Activated CD4-positive, alpha-beta memory T cell treated with anti-CD3 and anti-CD28 coated beads for 36 hours (primary cell): ENCODE data around the gene BDH1. TPM values are rescaled to one million over a fixed set of nuclear protein-coding genes. Genes with fewer than 3 reads are reported as not detected.

Experiments
- CTCF ChIA-PET: fragments of 350-600 bp; sonication (Branson Sonifier 250); formaldehyde crosslinking; loops from one replicate; lab custom pipeline; 2021; ENCODE audit warnings: antibody characterized with exemption, inconsistent platforms; lab: Charles Lee
- POLR2A ChIA-PET: fragments of 350-600 bp; sonication (Branson Sonifier 250); formaldehyde crosslinking; loops from one replicate; lab custom pipeline; 2021; ENCODE audit warnings: antibody characterized with exemption; lab: Charles Lee
- DNase-seq: peaks from one replicate; pipeline ENCODE4 v3.0.0-alpha.2; 2020
- H3K27ac Mint-ChIP-seq: one replicate; pipeline ENCODE4 v1.8.0; 2021; ENCODE audit warnings: mixed read lengths
- H3K27me3 Mint-ChIP-seq: one replicate; pipeline ENCODE4 v1.8.0; 2021; ENCODE audit warnings: mixed read lengths
- H3K36me3 Mint-ChIP-seq: one replicate; pipeline ENCODE4 v1.8.0; 2021; ENCODE audit warnings: mixed read lengths
- H3K4me1 Mint-ChIP-seq: one replicate; pipeline ENCODE4 v1.8.0; 2021; ENCODE audit warnings: low read depth, mixed read lengths
- H3K4me3 Mint-ChIP-seq: one replicate; pipeline ENCODE4 v1.8.0; 2021; ENCODE audit warnings: mild to moderate bottlenecking, mixed read lengths
- H3K9me3 Mint-ChIP-seq: one replicate; pipeline ENCODE4 v1.8.0; 2021; ENCODE audit warnings: mixed read lengths
- intact Hi-C: fragments of 100-400 bp; cut with micrococcal nuclease; formaldehyde crosslinking; loops from one replicate; pipeline ENCODE4 v1.15.1; 2023
- total RNA-seq, 2 experiments: library from RNA; stranded (reverse); gene quantifications; one replicate each; pipeline ENCODE4 v1.2.3, GENCODE V29; 2021

Gene BDH1
- total RNA-seq, 2 experiments from 2014 or later = 86.6 to 90.5 TPM

DNA sequence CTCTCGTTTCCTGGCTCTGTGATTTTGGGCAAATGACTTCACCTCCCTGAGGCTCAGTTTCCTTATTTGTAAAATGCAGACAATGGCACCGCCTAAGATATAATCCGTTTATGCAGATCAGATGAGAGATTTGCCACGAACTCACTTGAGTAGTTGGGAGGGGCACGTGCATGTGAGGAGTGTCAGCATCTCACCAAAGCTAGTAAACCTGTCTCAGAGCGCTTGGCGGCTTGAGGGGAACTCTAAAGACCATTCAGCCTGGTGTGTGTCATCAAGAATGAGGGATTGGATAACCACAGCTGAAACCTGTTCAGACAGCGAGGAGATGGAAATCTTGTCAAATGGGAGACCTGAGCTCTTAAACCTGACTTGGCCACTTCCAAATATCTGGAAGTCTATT lies 48.7 kb downstream of the BDH1 start:
- peaks cover 8% of the 10 kb centered on the region for H3K36me3 Mint-ChIP-seq
- DNase-seq = no peak
- intact Hi-C loops = no loop called here
- no peak overlapping the region for H3K27ac Mint-ChIP-seq
- POLR2A ChIA-PET = no interaction called here
- no peaks in the 10 kb centered on the region for H3K9me3 Mint-ChIP-seq
- H3K4me1 Mint-ChIP-seq = peaks cover 4% of the 10 kb centered on the region
- no peaks in the 10 kb centered on the region for H3K27me3 Mint-ChIP-seq
- no peak overlapping the region for H3K4me3 Mint-ChIP-seq
- CTCF ChIA-PET = interaction anchor here (3.1 kb wide), 1 partner anchor 250 kb away, joined by 13 read pairs; no protein-coding TSS in a partner anchor

DNA sequence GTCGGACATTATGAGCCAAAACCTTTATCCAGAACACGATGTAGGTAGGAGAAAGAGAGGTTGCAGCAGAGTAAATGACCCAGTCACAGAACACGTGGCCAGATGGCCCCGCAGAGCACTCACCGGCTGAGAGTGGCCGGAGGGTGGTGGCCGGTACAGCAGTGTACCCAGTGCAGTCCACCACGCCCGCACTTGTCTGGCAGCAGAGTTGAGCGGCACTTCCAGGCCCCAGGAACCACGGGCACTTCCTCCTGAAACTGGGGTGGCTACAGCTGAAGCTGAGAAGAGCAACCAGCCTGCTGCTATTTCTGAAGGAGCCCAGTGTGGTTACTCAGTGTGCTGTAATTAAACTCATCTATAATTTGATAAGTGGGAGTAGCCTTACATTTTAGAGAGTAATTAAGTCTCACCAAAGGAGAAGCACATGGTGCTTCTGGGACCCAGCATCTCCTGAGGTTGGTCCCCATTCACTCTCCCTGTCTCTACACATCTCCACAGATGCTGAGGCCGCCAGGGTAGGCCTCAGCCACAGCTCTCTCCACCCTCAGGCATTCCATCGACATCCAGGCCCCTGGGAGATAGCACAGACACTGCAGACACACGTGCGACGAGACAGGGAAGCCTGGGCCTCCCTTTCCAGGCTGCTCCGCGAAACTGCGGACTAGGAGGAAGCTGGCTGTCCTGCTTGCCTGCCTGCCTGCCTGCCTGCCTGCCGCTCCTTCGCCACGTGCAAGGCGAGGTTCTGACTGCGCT lies 49.8 kb downstream of the BDH1 start:
- Mint-ChIP-seq H3K27me3 (no peaks in the 10 kb centered on the region), H3K4me1 (peaks cover 4% of the 10 kb centered on the region), H3K9me3 (no peaks in the 10 kb centered on the region), H3K27ac (no peak overlapping the region), H3K36me3 (peaks cover 3% of the 10 kb centered on the region), H3K4me3 (no peak overlapping the region)
- intact Hi-C loops = no loop called here
- no peak for DNase-seq
- ChIA-PET POLR2A (no interaction called here), CTCF (interaction anchor here (3.1 kb wide), 1 partner anchor 249 kb away, joined by 13 read pairs; no protein-coding TSS in a partner anchor)

GRCh38 chr3:197504641-197505121 lies 51.1 kb downstream of the BDH1 start:
- Mint-ChIP-seq H3K27me3 (no peaks in the 10 kb centered on the region), H3K4me3 (no peak overlapping the region), H3K9me3 (no peaks in the 10 kb centered on the region), H3K4me1 (no peaks in the 10 kb centered on the region), H3K36me3 (no peaks in the 10 kb centered on the region), H3K27ac (no peak overlapping the region)
- ChIA-PET CTCF (no interaction called here), POLR2A (no interaction called here)
- intact Hi-C loops = no loop called here
- no peak for DNase-seq

- Mint-ChIP-seq H3K4me1 (no peaks in the 10 kb centered on the region), H3K27me3 (no peaks in the 10 kb centered on the region), H3K27ac (no peak overlapping the region), H3K9me3 (no peaks in the 10 kb centered on the region), H3K36me3 (no peaks in the 10 kb centered on the region), H3K4me3 (no peak overlapping the region)
- no peak for DNase-seq
- CTCF ChIA-PET = no interaction called here
- POLR2A ChIA-PET = no interaction called here
- intact Hi-C loops = no loop called here
Measured at GRCh38 chr3:197504229-197504628, 51.5 kb downstream of the BDH1 start.

DNA sequence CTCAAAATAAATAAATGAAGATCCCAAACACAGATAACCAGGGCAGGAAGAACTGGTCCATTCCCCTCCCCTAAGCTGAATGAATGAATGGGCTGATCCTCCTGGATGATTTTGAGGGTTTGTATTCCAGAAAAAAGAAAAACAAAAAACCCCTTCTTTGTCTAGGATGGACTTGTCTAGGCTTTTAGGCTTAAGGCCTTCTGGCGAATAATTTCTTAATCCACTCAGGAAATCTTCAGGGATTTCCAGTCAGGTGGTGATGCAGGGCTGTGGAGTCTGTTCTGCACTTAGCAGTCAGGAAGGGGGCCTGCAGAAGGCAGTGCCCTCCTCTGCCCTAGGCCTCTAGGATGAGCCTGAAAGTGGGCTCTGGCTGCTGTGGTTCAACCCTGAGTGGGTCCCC lies 52.1 kb downstream of the BDH1 start:
- intact Hi-C loops = no loop called here
- no peak for DNase-seq
- no peaks in the 10 kb centered on the region for H3K36me3 Mint-ChIP-seq
- CTCF ChIA-PET = interaction anchor here (1.7 to 2.9 kb wide), 2 partner anchors 23 to 247 kb away, joined by 3 to 57 read pairs; no protein-coding TSS in a partner anchor
- H3K4me1 Mint-ChIP-seq = no peaks in the 10 kb centered on the region
- H3K27ac Mint-ChIP-seq = no peak overlapping the region
- H3K9me3 Mint-ChIP-seq = no peaks in the 10 kb centered on the region
- no peaks in the 10 kb centered on the region for H3K27me3 Mint-ChIP-seq
- POLR2A ChIA-PET = no interaction called here
- no peak overlapping the region for H3K4me3 Mint-ChIP-seq

DNA sequence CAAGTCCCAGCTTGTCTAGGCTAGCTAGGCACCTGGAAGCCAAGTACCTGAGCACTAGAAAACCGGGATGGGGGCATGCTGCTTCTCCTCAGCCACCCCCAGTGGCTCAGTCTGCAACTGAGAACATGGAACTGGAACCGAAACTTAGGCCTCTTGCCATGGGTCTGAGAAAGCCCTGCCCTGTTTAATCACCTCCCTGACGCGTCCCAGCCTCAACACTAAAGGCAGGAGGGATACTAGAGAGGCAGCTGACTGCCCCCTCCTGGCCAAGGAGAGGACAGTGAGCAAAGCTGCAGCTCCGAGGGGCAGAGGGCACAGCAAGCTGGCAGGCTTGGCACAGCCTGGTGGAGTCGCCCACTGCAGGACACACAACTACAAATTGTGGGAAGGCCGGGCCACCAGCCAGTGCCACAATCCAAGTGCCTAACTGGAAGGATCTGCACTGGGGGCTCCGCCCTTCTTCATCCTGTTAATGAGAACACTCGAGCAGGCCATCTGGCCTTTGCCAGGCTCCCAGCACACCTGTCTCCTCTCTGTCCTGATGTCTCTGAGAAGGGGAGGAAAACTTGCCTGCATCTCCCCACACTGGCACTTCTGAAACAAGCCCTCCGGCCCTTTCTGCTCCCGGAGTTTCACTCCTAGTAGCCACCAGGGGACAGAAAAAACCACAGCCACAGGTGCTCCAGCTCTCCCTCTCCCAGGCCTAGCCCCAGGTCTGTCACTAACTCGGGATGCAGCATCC lies 53.7 kb downstream of the BDH1 start:
- POLR2A ChIA-PET = no interaction called here
- no peak overlapping the region for H3K27ac Mint-ChIP-seq
- H3K36me3 Mint-ChIP-seq = no peaks in the 10 kb centered on the region
- DNase-seq = peak; percentile 71
- no peaks in the 10 kb centered on the region for H3K9me3 Mint-ChIP-seq
- intact Hi-C loops = loop anchor here (1.0 kb wide), 2 partner anchors 246 to 278 kb away; no protein-coding TSS in a partner anchor
- no peaks in the 10 kb centered on the region for H3K27me3 Mint-ChIP-seq
- CTCF ChIA-PET = interaction anchor here (0.6 to 3.4 kb wide), 31 partner anchors 8 to 391 kb away, joined by 3 to 57 read pairs (median 3); no protein-coding TSS in a partner anchor
- H3K4me3 Mint-ChIP-seq = no peak overlapping the region
- H3K4me1 Mint-ChIP-seq = no peaks in the 10 kb centered on the region

- no peaks in the 10 kb centered on the region for H3K36me3 Mint-ChIP-seq
- no peaks in the 10 kb centered on the region for H3K27me3 Mint-ChIP-seq
- H3K4me1 Mint-ChIP-seq = no peaks in the 10 kb centered on the region
- intact Hi-C loops = no loop called here
- CTCF ChIA-PET = interaction anchor here (0.6 to 3.4 kb wide), 20 partner anchors 8 to 280 kb away, joined by 3 to 57 read pairs (median 3); no protein-coding TSS in a partner anchor
- no peak for DNase-seq
- H3K27ac Mint-ChIP-seq = no peak overlapping the region
- H3K4me3 Mint-ChIP-seq = no peak overlapping the region
- POLR2A ChIA-PET = no interaction called here
- no peaks in the 10 kb centered on the region for H3K9me3 Mint-ChIP-seq
Measured at GRCh38 chr3:197501496-197501878, 54.3 kb downstream of the BDH1 start.

DNA sequence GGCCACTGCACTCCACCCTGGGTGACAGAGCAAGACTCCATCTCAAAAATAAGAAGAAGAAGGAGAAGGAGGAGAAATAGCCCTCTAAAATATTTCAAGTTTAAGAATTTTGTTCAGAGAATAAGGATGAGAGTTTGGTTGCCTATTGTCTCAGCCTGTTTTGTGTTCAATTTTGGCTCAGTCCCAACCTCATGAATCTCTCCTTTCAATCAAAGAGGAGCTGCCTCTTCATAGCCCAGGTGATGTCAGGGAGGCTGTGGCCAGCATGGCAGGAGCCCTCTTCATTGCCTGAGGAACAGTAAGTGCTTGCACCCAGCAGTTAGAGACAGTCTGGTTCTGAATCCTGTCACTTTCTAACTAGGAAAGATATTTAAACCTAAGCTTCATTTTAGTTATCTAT lies 55.0 kb downstream of the BDH1 start:
- H3K27ac Mint-ChIP-seq = no peak overlapping the region
- POLR2A ChIA-PET = interaction anchor here (0.6 kb wide), 1 partner anchor 264 kb away, joined by 4 read pairs; no protein-coding TSS in a partner anchor
- DNase-seq = no peak
- no peaks in the 10 kb centered on the region for H3K27me3 Mint-ChIP-seq
- CTCF ChIA-PET = interaction anchor here (0.8 to 3.4 kb wide), 7 partner anchors 8 to 277 kb away, joined by 3 to 57 read pairs (median 3); no protein-coding TSS in a partner anchor
- H3K4me3 Mint-ChIP-seq = no peak overlapping the region
- no peaks in the 10 kb centered on the region for H3K9me3 Mint-ChIP-seq
- H3K36me3 Mint-ChIP-seq = no peaks in the 10 kb centered on the region
- intact Hi-C loops = no loop called here
- no peaks in the 10 kb centered on the region for H3K4me1 Mint-ChIP-seq

DNA sequence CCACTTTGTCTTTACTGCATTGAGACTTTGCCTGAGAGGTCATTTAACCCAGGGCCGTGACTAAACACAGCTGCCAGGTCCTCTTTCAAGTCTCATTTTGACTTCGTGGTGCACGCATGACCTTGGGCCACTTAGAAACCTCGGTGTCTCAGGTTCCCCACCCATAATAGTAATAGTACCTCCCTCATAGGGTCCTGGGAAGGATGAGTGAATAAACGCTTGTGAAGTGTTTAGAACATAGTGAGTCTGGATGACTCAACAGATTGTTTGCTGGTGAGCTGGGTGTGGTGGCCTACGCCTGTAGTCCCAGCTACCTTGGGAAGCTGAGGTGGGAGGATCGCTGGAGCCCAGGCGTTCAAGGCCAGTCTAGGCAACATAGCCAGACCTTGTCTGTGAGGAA lies 56.3 kb downstream of the BDH1 start:
- Mint-ChIP-seq H3K27me3 (peaks cover 2% of the 10 kb centered on the region), H3K27ac (no peak overlapping the region), H3K36me3 (no peaks in the 10 kb centered on the region), H3K4me1 (no peaks in the 10 kb centered on the region), H3K4me3 (no peak overlapping the region), H3K9me3 (no peaks in the 10 kb centered on the region)
- intact Hi-C loops = no loop called here
- POLR2A ChIA-PET = no interaction called here
- no peak for DNase-seq
- CTCF ChIA-PET = no interaction called here

DNA sequence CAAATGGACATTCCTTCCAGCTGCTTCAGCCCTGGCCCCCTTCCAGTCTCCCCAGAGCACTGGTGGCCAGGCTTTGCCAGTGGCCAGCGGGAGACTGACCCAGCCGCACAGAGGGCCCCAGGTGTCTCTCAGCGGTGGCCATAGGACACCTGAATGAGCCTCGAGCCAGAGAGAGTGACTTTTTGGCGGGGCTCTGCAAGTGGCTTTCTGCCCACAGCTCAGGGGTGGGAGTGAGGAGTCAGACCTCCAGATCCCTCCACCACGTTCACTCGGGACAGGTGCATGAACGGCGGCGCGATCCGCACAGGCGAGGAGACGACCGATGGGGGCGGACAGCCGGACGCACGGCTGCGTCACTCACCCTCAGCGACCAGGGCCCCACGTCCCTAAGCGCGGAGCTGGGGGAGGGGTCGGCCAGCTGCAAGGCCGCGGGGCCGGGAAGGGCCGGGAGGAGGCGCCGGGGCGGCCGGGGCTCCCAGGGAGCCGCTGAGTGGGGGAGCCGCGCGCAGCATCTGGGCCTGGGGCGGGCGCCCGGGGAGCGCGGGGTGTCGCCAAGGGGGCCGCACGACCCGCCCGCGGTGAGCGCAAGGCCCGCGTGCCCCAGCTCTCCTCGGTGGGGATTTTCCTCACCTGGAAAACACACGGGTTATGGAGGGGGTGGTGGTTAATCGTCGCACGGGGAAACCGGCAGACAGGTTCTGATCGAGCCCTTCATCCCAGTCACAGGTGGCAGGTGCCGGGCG lies 57.1 kb downstream of the BDH1 start:
- ChIA-PET CTCF (interaction anchor here (1.1 kb wide), 1 partner anchor 242 kb away, joined by 7 read pairs; no protein-coding TSS in a partner anchor), POLR2A (no interaction called here)
- H3K9me3 Mint-ChIP-seq = no peaks in the 10 kb centered on the region
- DNase-seq = no peak
- no peaks in the 10 kb centered on the region for H3K36me3 Mint-ChIP-seq
- H3K27me3 Mint-ChIP-seq = peaks cover 2% of the 10 kb centered on the region
- H3K4me3 Mint-ChIP-seq = no peak overlapping the region
- intact Hi-C loops = no loop called here
- no peaks in the 10 kb centered on the region for H3K4me1 Mint-ChIP-seq
- H3K27ac Mint-ChIP-seq = no peak overlapping the region

- POLR2A ChIA-PET = no interaction called here
Measured at GRCh38 chr3:197496746-197497125, 59.0 kb downstream of the BDH1 start.

More at GRCh38 chr3:197496746-197497125, 59.0 kb downstream of the BDH1 start:
- Mint-ChIP-seq H3K4me3 (no peak overlapping the region), H3K27ac (no peak overlapping the region), H3K4me1 (no peaks in the 10 kb centered on the region), H3K9me3 (no peaks in the 10 kb centered on the region), H3K27me3 (peaks cover 2% of the 10 kb centered on the region), H3K36me3 (no peaks in the 10 kb centered on the region)
- intact Hi-C loops = no loop called here
- no peak for DNase-seq
- CTCF ChIA-PET = no interaction called here
